GM19328 (cell line): Measurements from ENCODE around the gene IL17RA.
"Not testable (repeated sequence)": the region's sequence is repeated elsewhere in the genome, so short reads cannot be mapped to it uniquely, and the experiment has no call there.

Experiments used
- ATAC-seq: cut with Tn5 transposase; IDR thresholded peaks from one replicate; pipeline ENCODE4 v1.9.1; 2021; ENCODE audit warnings: mild to moderate bottlenecking, moderate library complexity; ENCODE audit not compliant: unreplicated experiment

Gene IL17RA

GRCh38 chr22:17118342-17118741 lies 33.5 kb downstream of the IL17RA start:
- ATAC-seq: no peak

GRCh38 chr22:17119481-17120202 lies 34.8 kb downstream of the IL17RA start:
- ATAC-seq: no peak

- no peak for ATAC-seq
Observed at GRCh38 chr22:17120281-17120680, 35.5 kb downstream of the IL17RA start.

GRCh38 chr22:17120711-17121232 lies 36.0 kb downstream of the IL17RA start:
- ATAC-seq: no peak

GRCh38 chr22:17121233-17122195 lies 36.7 kb downstream of the IL17RA start, which contains the start of gene TMEM121B:
Gene TMEM121B, minus strand, starts transcription at chr22:17121360. Its CDS starts 233 bp downstream, at chr22:17121127.
- no peak for ATAC-seq

- no peak for ATAC-seq
Observed at GRCh38 chr22:17130199-17130598, 45.4 kb downstream of the IL17RA start.

GRCh38 chr22:17131686-17132085 lies 46.9 kb downstream of the IL17RA start:
- no peak for ATAC-seq

- ATAC-seq: no peak
Observed at GRCh38 chr22:17132112-17132511, 47.3 kb downstream of the IL17RA start.

- no peak for ATAC-seq
Observed at GRCh38 chr22:17133137-17133536, 48.3 kb downstream of the IL17RA start.

GRCh38 chr22:17135153-17135760 lies 50.5 kb downstream of the IL17RA start:
- ATAC-seq: no peak

GRCh38 chr22:17137170-17137569 lies 52.4 kb downstream of the IL17RA start:
- ATAC-seq: no peak

- ATAC-seq: no peak
Observed at GRCh38 chr22:17137861-17138425, 53.1 kb downstream of the IL17RA start.

GRCh38 chr22:17138513-17138912 lies 53.7 kb downstream of the IL17RA start:
- no peak for ATAC-seq

- ATAC-seq: no peak
Observed at GRCh38 chr22:17140022-17140421, 55.2 kb downstream of the IL17RA start.

GRCh38 chr22:17140826-17141766 lies 56.3 kb downstream of the IL17RA start:
- no peak for ATAC-seq

- ATAC-seq: no peak
Observed at GRCh38 chr22:17143101-17143500, 58.3 kb downstream of the IL17RA start.

GRCh38 chr22:17143826-17144225 lies 59.0 kb downstream of the IL17RA start:
- no peak for ATAC-seq

GRCh38 chr22:17145021-17145680 lies 60.4 kb downstream of the IL17RA start:
- no peak for ATAC-seq

GRCh38 chr22:17147458-17147857 lies 62.7 kb downstream of the IL17RA start:
- not testable (repeated sequence) for ATAC-seq
